ENCODE results near the gene PDLIM1. TPM values are rescaled to one million over a fixed set of nuclear protein-coding genes. Genes with fewer than 3 reads are reported as not detected.

PDLIM1 gene
- total and polyA plus RNA-seq, 9 of the 15 experiments (the other 6 are each of a cell fraction or from before 2014, with no cell fraction given) = 19.8 to 164 (median 39.1) TPM

DNA sequence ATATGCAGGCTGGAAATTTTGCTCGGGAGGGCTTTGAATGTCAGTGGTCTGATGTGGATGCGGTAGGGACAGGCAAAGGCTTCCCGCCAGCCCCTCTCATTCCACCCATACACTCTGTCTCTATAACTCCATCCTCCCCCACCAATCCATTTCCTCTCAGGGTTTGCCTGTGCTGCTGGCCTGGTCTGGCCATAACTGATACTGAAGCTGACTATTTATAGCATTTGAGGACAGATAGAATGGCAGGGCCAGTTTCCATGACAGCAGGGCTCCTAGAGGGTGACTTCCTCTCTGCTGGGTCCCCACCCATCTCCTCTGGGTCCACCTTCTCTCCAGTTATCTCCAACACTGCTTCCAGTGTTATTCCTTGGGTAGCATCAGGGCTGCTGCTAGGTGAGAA is 6.6 kb upstream of the PDLIM1 start (continued):
- TF ChIP-seq, protein P1, sequence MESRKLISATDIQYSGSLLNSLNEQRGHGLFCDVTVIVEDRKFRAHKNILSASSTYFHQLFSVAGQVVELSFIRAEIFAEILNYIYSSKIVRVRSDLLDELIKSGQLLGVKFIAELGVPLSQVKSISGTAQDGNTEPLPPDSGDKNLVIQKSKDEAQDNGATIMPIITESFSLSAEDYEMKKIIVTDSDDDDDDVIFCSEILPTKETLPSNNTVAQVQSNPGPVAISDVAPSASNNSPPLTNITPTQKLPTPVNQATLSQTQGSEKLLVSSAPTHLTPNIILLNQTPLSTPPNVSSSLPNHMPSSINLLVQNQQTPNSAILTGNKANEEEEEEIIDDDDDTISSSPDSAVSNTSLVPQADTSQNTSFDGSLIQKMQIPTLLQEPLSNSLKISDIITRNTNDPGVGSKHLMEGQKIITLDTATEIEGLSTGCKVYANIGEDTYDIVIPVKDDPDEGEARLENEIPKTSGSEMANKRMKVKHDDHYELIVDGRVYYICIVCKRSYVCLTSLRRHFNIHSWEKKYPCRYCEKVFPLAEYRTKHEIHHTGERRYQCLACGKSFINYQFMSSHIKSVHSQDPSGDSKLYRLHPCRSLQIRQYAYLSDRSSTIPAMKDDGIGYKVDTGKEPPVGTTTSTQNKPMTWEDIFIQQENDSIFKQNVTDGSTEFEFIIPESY (CRISPR knock-in tag; IDR thresholded peaks at IDR 0.05) = no peak
- TF ChIP-seq NCOA2 (IDR thresholded peaks at IDR 0.05; ENCODE audit: partially characterized antibody in 2 of 2) (no peak), CBFB (CRISPR knock-in tag; IDR thresholded peaks at IDR 0.05) (no peak), NFYB (IDR thresholded peaks at IDR 0.05; ENCODE audit: extremely low read depth, insufficient read length) (no peak), ADNP (tag; IDR thresholded peaks at IDR 0.05) (no peak), KLF13 (tag; IDR thresholded peaks at IDR 0.05; ENCODE audit: borderline replicate concordance, low read depth) (no peak), NFE2L1 (tag; IDR thresholded peaks at IDR 0.05; ENCODE audit: borderline replicate concordance, low read depth) (no peak), NCOR1 (IDR thresholded peaks at IDR 0.05) (peak; percentile 85), ILF3 (IDR thresholded peaks at IDR 0.05; ENCODE audit: borderline replicate concordance) (no peak), ZSCAN29 (IDR thresholded peaks at IDR 0.05) (no peak), SMAD3 (CRISPR knock-in tag; conservative IDR thresholded peaks at IDR 0.05) (no peak), NR2C1 (IDR thresholded peaks at IDR 0.05) (no peak), NR2C1 (tag; IDR thresholded peaks at IDR 0.05) (no peak)
- TF ChIP-seq, protein P2, sequence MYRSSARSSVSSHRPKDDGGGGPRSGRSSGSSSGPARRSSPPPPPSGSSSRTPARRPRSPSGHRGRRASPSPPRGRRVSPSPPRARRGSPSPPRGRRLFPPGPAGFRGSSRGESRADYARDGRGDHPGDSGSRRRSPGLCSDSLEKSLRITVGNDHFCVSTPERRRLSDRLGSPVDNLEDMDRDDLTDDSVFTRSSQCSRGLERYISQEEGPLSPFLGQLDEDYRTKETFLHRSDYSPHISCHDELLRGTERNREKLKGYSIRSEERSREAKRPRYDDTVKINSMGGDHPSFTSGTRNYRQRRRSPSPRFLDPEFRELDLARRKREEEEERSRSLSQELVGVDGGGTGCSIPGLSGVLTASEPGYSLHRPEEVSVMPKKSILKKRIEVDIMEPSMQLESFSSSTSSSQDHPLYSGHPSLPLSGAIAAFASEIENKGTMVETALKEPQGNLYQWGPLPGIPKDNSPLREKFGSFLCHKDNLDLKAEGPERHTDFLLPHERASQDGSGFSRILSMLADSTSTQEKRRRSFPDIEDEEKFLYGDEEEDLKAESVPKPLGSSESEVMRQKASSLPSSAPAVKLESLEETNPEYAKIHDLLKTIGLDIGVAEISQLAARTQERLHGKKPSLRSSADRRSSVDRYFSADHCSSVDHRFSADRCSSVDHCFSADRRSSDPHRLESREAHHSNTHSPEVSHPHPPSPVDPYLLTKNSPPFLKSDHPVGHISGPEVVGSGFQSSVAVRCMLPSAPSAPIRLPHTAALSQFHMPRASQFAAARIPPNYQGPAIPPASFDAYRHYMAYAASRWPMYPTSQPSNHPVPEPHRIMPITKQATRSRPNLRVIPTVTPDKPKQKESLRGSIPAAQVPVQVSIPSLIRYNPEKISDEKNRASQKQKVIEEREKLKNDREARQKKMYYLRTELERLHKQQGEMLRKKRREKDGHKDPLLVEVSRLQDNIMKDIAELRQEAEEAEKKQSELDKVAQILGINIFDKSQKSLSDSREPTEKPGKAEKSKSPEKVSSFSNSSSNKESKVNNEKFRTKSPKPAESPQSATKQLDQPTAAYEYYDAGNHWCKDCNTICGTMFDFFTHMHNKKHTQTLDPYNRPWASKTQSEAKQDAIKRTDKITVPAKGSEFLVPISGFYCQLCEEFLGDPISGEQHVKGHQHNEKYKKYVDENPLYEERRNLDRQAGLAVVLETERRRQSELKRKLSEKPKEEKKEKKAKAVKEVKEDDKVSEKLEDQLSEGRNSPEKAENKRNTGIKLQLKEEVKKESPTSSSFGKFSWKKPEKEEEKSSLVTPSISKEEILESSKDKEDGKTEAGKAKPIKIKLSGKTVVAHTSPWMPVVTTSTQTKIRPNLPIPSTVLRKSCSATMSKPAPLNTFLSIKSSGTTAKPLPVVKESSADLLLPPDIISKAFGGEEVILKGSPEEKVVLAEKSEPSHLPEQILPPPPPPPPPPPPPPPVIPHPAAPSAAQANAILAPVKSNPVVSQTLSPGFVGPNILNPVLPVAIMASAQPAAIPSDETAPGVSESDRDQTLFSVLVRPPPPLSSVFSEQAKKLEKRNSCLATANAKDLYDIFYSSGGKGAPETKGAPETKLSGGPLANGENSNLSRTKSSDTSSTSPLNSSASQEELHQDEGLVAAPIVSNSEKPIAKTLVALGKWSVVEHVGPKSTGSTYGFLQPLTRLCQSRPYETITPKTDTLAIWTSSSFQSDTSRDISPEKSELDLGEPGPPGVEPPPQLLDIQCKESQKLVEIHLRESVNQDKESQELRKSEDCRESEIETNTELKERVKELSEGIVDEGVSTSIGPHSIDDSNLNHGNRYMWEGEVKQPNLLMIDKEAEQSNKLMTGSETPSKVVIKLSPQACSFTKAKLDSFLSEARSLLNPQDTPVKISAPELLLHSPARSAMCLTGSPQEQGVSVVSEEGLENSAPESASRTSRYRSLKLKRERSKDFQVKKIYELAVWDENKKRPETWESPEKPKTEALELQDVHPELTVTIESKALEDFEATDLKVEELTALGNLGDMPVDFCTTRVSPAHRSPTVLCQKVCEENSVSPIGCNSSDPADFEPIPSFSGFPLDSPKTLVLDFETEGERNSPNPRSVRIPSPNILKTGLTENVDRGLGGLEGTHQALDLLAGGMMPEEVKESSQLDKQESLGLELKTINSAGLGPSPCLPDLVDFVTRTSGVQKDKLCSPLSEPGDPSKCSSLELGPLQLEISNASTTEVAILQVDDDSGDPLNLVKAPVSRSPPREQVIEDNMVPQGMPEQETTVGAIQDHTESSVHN (IDR thresholded peaks at IDR 0.05; ENCODE audit: borderline replicate concordance in 1 of 2, low read depth in 1 of 2) = no peak
- TF ChIP-seq, protein P3, sequence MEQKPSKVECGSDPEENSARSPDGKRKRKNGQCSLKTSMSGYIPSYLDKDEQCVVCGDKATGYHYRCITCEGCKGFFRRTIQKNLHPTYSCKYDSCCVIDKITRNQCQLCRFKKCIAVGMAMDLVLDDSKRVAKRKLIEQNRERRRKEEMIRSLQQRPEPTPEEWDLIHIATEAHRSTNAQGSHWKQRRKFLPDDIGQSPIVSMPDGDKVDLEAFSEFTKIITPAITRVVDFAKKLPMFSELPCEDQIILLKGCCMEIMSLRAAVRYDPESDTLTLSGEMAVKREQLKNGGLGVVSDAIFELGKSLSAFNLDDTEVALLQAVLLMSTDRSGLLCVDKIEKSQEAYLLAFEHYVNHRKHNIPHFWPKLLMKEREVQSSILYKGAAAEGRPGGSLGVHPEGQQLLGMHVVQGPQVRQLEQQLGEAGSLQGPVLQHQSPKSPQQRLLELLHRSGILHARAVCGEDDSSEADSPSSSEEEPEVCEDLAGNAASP (IDR thresholded peaks at IDR 0.05) = no peak

Measured in K562 (cell line).